Measurements from ENCODE around the gene OR2J1. TPM values are rescaled to one million over a fixed set of nuclear protein-coding genes. Genes with fewer than 3 reads are reported as not detected.

OR2J1 gene
- polyA plus RNA-seq, 3 donors, result not detected

Other genes starting within 250 kb of the OR2J1 start
- 10 to 100 TPM; 70.0 to 95.1 (median 87.5) TPM for gene TRIM27, start 175.5 kb upstream of the OR2J1 start, polyA plus RNA-seq (ENCODE audit: insufficient read length in 3 of 3)
- gene ZNF311, start 94.2 kb upstream of the OR2J1 start, polyA plus RNA-seq (ENCODE audit: insufficient read length in 3 of 3), result 1 to 10 TPM; 5.1 to 5.9 (median 5.7) TPM
- not detected for gene OR2W1, start 54.3 kb upstream of the OR2J1 start, polyA plus RNA-seq (ENCODE audit: insufficient read length in 3 of 3)
- gene OR2B3, start 12.2 kb upstream of the OR2J1 start, polyA plus RNA-seq (ENCODE audit: insufficient read length in 3 of 3), result not detected
- not detected for gene OR2J3, start 8.6 kb downstream of the OR2J1 start, polyA plus RNA-seq (ENCODE audit: insufficient read length in 3 of 3)
- not detected for gene OR2J2, start 71.4 kb downstream of the OR2J1 start, polyA plus RNA-seq (ENCODE audit: insufficient read length in 3 of 3)
- gene OR14J1, start 202.2 kb downstream of the OR2J1 start, polyA plus RNA-seq (ENCODE audit: insufficient read length in 3 of 3), result under 1 TPM; 0.04 to 0.13 (median 0.05) TPM